ENCODE results near the gene NF2. TPM values are rescaled to one million over a fixed set of nuclear protein-coding genes. Genes with fewer than 3 reads are reported as not detected.

Gene NF2
- total and polyA plus RNA-seq, 2 experiments from 2014 or later = 14.4 to 54.5 TPM

GRCh38 chr22:29559853-29560252, 43.6 kb upstream of the NF2 start (continued):
- TF ChIP-seq ZNF462 (CRISPR knock-in tag; IDR thresholded peaks at IDR 0.05) (no peak), REST (IDR thresholded peaks at IDR 0.05; ENCODE audit: unreplicated experiment) (no peak), CREB1 (CRISPR knock-in tag; IDR thresholded peaks at IDR 0.05; ENCODE audit: low read depth) (no peak), JUNB (IDR thresholded peaks at IDR 0.05; ENCODE audit: unreplicated experiment) (no peak)
